OCI-LY1 (cell line): ENCODE data around the gene PTPN6.

ENCODE experiments used
- EZH2 ChIP-seq: fragments of 200-600 bp; sonication (generic), shearing (Covaris generic); IDR thresholded peaks from 2 replicates; pipeline ENCODE4 v1.8.0; 2017; ENCODE audit warnings: borderline replicate concordance, mixed run types, mild to moderate bottlenecking, antibody characterized with exemption, low read length, moderate library complexity, mixed read lengths
- TF ChIP-seq, protein P1 (sequence below): fragments of 200-600 bp; sonication (generic), shearing (Covaris generic); IDR thresholded peaks from 2 replicates; pipeline ENCODE4 v1.5.1; 2017; ENCODE audit warnings: mild to moderate bottlenecking, antibody characterized with exemption, low read length, moderate library complexity, mixed read lengths

DNA sequence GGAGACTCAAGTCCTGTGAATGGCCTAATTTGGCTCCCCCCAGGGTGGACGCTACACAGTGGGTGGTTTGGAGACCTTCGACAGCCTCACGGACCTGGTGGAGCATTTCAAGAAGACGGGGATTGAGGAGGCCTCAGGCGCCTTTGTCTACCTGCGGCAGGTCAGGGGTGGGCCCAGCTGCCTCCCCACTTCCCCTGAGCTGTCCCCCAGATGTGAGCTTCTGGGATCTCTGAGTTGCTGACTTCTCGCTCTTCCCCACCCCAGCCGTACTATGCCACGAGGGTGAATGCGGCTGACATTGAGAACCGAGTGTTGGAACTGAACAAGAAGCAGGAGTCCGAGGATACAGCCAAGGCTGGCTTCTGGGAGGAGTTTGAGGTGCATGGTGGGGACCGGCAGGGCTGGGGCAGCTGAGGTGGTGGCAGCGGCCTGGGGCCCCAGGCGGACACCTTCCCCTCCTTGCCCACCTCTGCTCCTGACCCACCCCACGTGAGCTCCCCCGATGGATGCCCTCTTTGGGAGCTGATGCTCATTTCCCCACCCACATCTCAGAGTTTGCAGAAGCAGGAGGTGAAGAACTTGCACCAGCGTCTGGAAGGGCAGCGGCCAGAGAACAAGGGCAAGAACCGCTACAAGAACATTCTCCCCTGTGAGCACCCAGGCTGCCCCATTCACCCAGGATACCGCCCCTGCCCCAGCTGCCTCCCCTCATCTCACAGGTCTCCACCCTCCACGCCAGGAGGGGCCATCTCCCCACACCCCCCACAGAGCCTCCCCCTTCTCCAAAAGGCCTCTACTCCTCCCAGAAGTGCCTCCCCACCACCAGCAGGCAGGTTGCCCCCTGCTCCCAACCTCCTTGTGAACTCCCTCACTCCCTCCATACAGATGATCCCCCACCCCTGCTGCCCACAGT is 4.2 kb downstream of the PTPN6 start:
- TF ChIP-seq, protein P1, sequence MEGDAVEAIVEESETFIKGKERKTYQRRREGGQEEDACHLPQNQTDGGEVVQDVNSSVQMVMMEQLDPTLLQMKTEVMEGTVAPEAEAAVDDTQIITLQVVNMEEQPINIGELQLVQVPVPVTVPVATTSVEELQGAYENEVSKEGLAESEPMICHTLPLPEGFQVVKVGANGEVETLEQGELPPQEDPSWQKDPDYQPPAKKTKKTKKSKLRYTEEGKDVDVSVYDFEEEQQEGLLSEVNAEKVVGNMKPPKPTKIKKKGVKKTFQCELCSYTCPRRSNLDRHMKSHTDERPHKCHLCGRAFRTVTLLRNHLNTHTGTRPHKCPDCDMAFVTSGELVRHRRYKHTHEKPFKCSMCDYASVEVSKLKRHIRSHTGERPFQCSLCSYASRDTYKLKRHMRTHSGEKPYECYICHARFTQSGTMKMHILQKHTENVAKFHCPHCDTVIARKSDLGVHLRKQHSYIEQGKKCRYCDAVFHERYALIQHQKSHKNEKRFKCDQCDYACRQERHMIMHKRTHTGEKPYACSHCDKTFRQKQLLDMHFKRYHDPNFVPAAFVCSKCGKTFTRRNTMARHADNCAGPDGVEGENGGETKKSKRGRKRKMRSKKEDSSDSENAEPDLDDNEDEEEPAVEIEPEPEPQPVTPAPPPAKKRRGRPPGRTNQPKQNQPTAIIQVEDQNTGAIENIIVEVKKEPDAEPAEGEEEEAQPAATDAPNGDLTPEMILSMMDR, result no peak
- no peak for TF ChIP-seq EZH2
